Colonic mucosa (tissue), 4 donors: ENCODE data around the gene CD302. TPM values are rescaled to one million over a fixed set of nuclear protein-coding genes. Genes with fewer than 3 reads are reported as not detected.
"Not testable (repeated sequence)": the region's sequence is repeated elsewhere in the genome, so short reads cannot be mapped to it uniquely, and the experiment has no call there.

Experiments
- DNase-seq: peaks from one replicate; pipeline ENCODE4 v3.0.0-alpha.2; 2020
- H3K27ac ChIP-seq: fragments of 200-600 bp; one replicate; pipeline ENCODE4 v1.8.0; 2021
- H3K27me3 ChIP-seq: fragments of 200-600 bp; one replicate; pipeline ENCODE4 v1.8.0; 2021
- H3K36me3 ChIP-seq: fragments of 200-600 bp; one replicate; pipeline ENCODE4 v1.8.0; 2021
- H3K4me1 ChIP-seq: fragments of 200-600 bp; one replicate; pipeline ENCODE4 v1.8.0; 2021; ENCODE audit warnings: mild to moderate bottlenecking
- H3K4me3 ChIP-seq: fragments of 200-600 bp; one replicate; pipeline ENCODE4 v1.8.0; 2021
- H3K9ac ChIP-seq, 2 donors: one replicate each; pipeline ENCODE4 v1.7.0; 2013; ENCODE audit warnings: control low read depth in 2 of 2, low read depth in 2 of 2, low read length in 2 of 2
- H3K9me3 ChIP-seq: fragments of 200-600 bp; one replicate; pipeline ENCODE4 v1.8.0; 2021
- intact Hi-C: fragments of 100-400 bp; cut with DNase I; formaldehyde crosslinking; loops from one replicate; pipeline ENCODE4 v1.14.1; 2022
- total RNA-seq, 2 donors: library from RNA; stranded (reverse); fragmentation: NEBNext Ultra II Directional in 1 of 2; extraction: Animal tissue kit (Norgen Biotek cat#: 25700) in 1 of 2; gene quantifications; one replicate each; pipeline ENCODE4 v1.2.1, GENCODE V29; 2021
- TF ChIP-seq, protein P1 (sequence below): fragments of 200-600 bp; IDR thresholded peaks from one replicate; pipeline ENCODE4 v1.8.0; 2022; ENCODE audit warnings: antibody characterized with exemption, mild to moderate bottlenecking
- donor health status: healthy.
- donor health status: DM: no; HTN: no; CAD: no.
- donor health status: DM: no; HTN: no; CAD: no.

The CD302 gene
- total RNA-seq, 2 donors from 2014 or later: 8.5 to 15.1 TPM

DNA sequence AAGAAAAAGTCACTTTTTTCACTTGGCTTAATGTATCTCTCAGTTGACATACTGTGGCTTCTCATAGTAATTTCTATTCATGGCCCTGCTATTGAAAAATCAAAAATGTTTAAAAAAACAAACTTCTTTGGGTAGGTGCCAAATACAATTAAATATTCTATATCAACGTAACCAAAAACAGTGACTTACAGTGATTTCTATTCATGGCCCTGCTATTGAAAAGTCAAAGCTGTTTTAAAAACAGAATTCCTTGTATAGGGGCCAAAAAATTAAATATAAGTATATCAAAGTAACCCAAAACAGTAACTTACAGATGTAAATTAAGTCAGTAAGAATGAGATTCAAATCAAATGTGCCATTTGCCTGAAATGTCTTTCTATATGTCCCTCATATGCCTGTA lies 31.4 kb upstream of the CD302 start:
- no peaks in the 10 kb centered on the region for H3K36me3 ChIP-seq
- no peaks in the 10 kb centered on the region for H3K4me1 ChIP-seq
- H3K9ac ChIP-seq: no peak overlapping the region
- no peaks in the 10 kb centered on the region for H3K9me3 ChIP-seq
- H3K27ac ChIP-seq: no peak overlapping the region
- H3K27me3 ChIP-seq: no peaks in the 10 kb centered on the region
- no peak for DNase-seq
- intact Hi-C loops: no loop called here
- no peak overlapping the region for H3K4me3 ChIP-seq
- TF ChIP-seq, protein P1, sequence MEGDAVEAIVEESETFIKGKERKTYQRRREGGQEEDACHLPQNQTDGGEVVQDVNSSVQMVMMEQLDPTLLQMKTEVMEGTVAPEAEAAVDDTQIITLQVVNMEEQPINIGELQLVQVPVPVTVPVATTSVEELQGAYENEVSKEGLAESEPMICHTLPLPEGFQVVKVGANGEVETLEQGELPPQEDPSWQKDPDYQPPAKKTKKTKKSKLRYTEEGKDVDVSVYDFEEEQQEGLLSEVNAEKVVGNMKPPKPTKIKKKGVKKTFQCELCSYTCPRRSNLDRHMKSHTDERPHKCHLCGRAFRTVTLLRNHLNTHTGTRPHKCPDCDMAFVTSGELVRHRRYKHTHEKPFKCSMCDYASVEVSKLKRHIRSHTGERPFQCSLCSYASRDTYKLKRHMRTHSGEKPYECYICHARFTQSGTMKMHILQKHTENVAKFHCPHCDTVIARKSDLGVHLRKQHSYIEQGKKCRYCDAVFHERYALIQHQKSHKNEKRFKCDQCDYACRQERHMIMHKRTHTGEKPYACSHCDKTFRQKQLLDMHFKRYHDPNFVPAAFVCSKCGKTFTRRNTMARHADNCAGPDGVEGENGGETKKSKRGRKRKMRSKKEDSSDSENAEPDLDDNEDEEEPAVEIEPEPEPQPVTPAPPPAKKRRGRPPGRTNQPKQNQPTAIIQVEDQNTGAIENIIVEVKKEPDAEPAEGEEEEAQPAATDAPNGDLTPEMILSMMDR: no peak

DNA sequence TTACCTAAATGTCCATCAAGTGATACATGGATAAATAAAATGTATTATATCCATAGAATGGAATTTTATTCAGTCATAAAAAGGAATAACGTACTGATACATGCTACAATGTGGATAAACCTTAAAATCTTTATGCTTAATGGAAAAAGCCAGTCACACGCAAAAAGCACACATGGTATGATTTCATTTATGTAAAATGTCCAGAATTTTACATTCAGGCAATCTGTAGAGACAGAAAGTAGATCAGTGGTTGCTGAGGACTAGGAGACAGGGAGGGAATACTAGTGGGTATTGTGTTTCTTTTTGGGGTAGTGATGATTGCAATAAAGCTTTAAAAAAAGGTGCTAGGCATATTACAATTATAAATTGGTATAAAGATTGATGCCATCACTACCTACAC lies 30.7 kb upstream of the CD302 start:
- H3K9me3 ChIP-seq: no peaks in the 10 kb centered on the region
- DNase-seq: no peak
- H3K4me1 ChIP-seq: no peaks in the 10 kb centered on the region
- no peaks in the 10 kb centered on the region for H3K27me3 ChIP-seq
- no peak overlapping the region for H3K4me3 ChIP-seq
- no peak overlapping the region for H3K27ac ChIP-seq
- TF ChIP-seq, protein P1: no peak
- H3K36me3 ChIP-seq: no peaks in the 10 kb centered on the region
- intact Hi-C loops: no loop called here
- H3K9ac ChIP-seq: no peak overlapping the region

DNA sequence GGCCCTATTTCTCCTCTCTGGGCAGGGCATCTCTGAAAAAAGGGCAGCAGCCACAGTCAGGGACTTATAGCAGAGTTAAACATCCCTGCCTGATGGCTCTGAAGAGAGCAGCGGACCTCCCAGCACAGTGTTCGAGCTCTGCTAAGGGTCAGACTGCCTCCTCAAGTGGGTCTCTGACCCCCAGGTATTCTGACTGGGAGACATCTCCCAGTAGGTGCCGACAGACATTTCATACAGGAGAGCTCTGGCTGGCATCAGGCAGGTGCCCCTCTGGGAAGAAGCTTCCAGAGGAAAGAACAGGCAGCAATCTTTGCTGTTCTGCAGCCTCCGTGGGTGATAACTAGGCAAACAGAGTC lies 24.4 kb upstream of the CD302 start:
- H3K36me3 ChIP-seq, H3K4me1 ChIP-seq, H3K27ac ChIP-seq: not testable (repeated sequence)

DNA sequence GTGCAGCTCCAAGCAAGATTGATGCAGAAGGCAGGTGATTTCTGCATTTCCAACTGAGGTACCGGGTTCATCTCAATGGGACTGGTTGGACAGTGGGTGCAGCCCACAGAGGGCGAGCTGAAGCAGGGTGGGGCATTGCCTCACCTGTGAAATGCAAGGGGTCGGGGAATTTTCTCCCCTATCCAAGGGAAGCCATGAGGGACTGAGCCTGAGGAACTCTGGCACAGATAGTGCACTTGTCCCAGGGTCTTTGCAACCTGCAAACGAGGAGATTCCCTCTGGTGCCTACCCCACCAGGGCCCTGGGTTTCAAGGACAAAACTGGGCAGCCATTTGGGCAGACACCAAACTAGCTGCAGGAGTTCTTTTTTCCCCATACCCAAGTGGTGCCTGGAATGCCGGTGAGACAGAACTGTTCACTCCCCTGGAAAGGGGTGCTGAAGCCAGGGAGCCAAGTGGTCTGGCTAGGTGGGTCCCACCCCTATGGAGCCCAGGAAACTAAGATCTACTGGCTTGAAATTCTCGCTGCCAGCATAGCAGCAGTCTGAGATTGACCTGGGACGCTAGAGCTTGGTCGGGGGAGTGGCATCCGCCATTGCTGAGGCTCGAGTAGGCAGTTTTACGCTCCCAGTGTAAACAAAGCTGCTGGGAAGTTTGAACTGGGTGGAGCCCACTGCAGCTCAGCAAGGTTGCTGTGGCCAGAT lies 23.9 kb upstream of the CD302 start:
- intact Hi-C loops, H3K9ac ChIP-seq, H3K36me3 ChIP-seq, H3K4me3 ChIP-seq, H3K27ac ChIP-seq, H3K9me3 ChIP-seq, H3K4me1 ChIP-seq, H3K27me3 ChIP-seq: not testable (repeated sequence)
- peak; percentile 83 for DNase-seq

More for the DNA sequence above, 24.4 kb upstream of the CD302 start:
- H3K9ac ChIP-seq, H3K27me3 ChIP-seq, H3K9me3 ChIP-seq, intact Hi-C loops, H3K4me3 ChIP-seq, DNase-seq: not testable (repeated sequence)

DNA sequence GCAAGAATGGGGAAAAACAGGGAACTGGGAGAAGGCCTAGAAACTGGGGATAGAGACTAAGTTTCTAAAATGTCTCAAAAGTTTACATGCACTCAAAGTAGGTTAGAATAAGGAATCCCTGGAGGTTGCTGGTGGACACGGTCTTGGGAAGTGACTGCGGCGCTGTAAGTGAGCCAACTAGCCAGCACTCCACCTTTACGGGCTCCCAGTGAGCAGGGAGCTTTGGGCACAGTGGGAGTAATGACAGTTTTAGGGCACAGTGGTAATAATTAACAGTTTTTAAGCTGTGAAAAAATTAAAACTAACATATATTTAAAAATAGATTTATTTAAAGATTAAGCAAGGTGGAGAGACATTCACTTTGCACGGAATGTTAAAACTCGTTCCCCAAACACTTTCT lies 20.9 kb upstream of the CD302 start:
- H3K9me3 ChIP-seq: no peaks in the 10 kb centered on the region
- TF ChIP-seq, protein P1: no peak
- H3K27ac ChIP-seq: no peak overlapping the region
- H3K27me3 ChIP-seq: no peaks in the 10 kb centered on the region
- no peak overlapping the region for H3K4me3 ChIP-seq
- H3K4me1 ChIP-seq: no peaks in the 10 kb centered on the region
- H3K36me3 ChIP-seq: no peaks in the 10 kb centered on the region
- no peak for DNase-seq
- no peak overlapping the region for H3K9ac ChIP-seq
- intact Hi-C loops: loop anchor here (10.0 kb wide), 1 partner anchor 106 kb away; no protein-coding TSS in a partner anchor

DNA sequence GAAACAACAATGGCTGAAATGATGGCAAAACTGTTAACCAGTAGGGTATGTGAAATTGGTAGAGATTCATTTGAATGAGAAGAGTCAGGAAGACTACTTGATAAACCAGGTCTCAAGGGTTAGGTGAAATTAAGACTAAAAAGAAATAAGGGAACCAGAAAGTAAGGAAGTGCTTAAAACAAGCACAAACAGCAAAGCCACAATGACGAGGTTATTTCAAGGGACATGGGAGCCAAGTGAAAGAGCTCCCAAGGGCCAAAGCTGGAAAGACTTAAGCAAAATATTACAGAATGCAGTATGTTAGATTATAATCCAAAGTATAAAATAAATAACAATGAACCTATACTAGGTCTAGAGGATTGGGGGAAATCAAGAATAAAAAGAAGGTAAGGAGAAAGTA lies 19.3 kb upstream of the CD302 start:
- no peaks in the 10 kb centered on the region for H3K4me1 ChIP-seq
- intact Hi-C loops: loop anchor here (10.0 kb wide), 1 partner anchor 108 kb away; no protein-coding TSS in a partner anchor
- H3K36me3 ChIP-seq: no peaks in the 10 kb centered on the region
- DNase-seq: no peak
- H3K4me3 ChIP-seq: no peak overlapping the region
- no peaks in the 10 kb centered on the region for H3K9me3 ChIP-seq
- H3K9ac ChIP-seq: no peak overlapping the region
- no peak overlapping the region for H3K27ac ChIP-seq
- H3K27me3 ChIP-seq: no peaks in the 10 kb centered on the region
- TF ChIP-seq, protein P1: no peak
